Smooth muscle cell (in vitro differentiated cells): Measurements from ENCODE around the gene IGFBP6. TPM values are rescaled to one million over a fixed set of nuclear protein-coding genes. Genes with fewer than 3 reads are reported as not detected.

Experiments used
- DNase-seq: peaks from one replicate; lab custom pipeline; 2025; ENCODE audit not compliant: unreplicated experiment; lab: John Stamatoyannopoulos, UW
- H2AFZ ChIP-seq: fragments of 200-600 bp; sonication (generic); 2 replicates; pipeline ENCODE4 v1.6.0; 2016; ENCODE audit warnings: antibody characterized with exemption, low read depth, mild to moderate bottlenecking
- H3F3A ChIP-seq: fragments of 200-600 bp; sonication (generic); 2 replicates; pipeline ENCODE4 v1.6.0; 2017; ENCODE audit warnings: antibody characterized with exemption, low read depth
- H3K27ac ChIP-seq: fragments of 200-600 bp; sonication (generic); 2 replicates; pipeline ENCODE4 v1.5.1; 2016; ENCODE audit warnings: low read depth, mild to moderate bottlenecking
- H3K27me3 ChIP-seq: fragments of 200-600 bp; sonication (generic); 2 replicates; pipeline ENCODE4 v1.6.1; 2016; ENCODE audit warnings: low read depth, mild to moderate bottlenecking
- H3K36me3 ChIP-seq: fragments of 200-600 bp; sonication (generic); 2 replicates; pipeline ENCODE4 v1.5.1; 2016; ENCODE audit warnings: low read depth
- H3K4me1 ChIP-seq: fragments of 200-600 bp; sonication (generic); 2 replicates; pipeline ENCODE4 v1.5.1; 2016; ENCODE audit warnings: low read depth
- H3K4me2 ChIP-seq: fragments of 200-600 bp; sonication (generic); 2 replicates; pipeline ENCODE4 v1.6.0; 2016; ENCODE audit warnings: mild to moderate bottlenecking
- H3K4me3 ChIP-seq: fragments of 200-600 bp; sonication (generic); 2 replicates; pipeline ENCODE4 v1.5.1; 2016; ENCODE audit warnings: mild to moderate bottlenecking
- H3K79me2 ChIP-seq: fragments of 200-600 bp; sonication (generic); 2 replicates; pipeline ENCODE4 v1.6.0; 2016; ENCODE audit warnings: low read depth, mild to moderate bottlenecking
- H3K9ac ChIP-seq: fragments of 200-600 bp; sonication (generic); 2 replicates; pipeline ENCODE4 v1.6.0; 2016; ENCODE audit warnings: low read depth
- H3K9me3 ChIP-seq: fragments of 200-600 bp; sonication (generic); replicated peaks from 2 replicates; pipeline ENCODE4 v1.5.1; 2016; ENCODE audit warnings: low read depth
- H4K20me1 ChIP-seq: fragments of 200-600 bp; sonication (generic); 2 replicates; pipeline ENCODE4 v1.6.0; 2016; ENCODE audit warnings: low read depth
- CTCF ChIP-seq: fragments of 200-600 bp; sonication (generic); IDR thresholded peaks from 2 replicates; pipeline ENCODE4 v1.5.1; 2017; ENCODE audit warnings: borderline replicate concordance, mild to moderate bottlenecking, antibody characterized with exemption; ENCODE audit not compliant: insufficient read depth, poor library complexity, severe bottlenecking
- WGBS: methylation state at CpG from one replicate; pipeline ENCODE4 v1.1.7; 2016; ENCODE audit warnings: low lambda C conversion rate; 5-methylcytosine and 5-hydroxymethylcytosine counted together
- polyA plus RNA-seq: library from polyadenylated mRNA; unstranded; fragments of >200 nt; fragmentation: Nextera tagmentation; extraction: Ambion mirVana; gene quantifications from 2 replicates; pipeline ENCODE4 v1.2.1, GENCODE V29; 2016
- total RNA-seq: library from RNA; depleted of rRNA; stranded (reverse); fragments of >200 nt; gene quantifications from 2 replicates; pipeline ENCODE4 v1.2.3, GENCODE V29; 2014

IGFBP6 gene
- total and polyA plus RNA-seq, 2 experiments from 2014 or later = 22.6 to 94.4 TPM

DNA sequence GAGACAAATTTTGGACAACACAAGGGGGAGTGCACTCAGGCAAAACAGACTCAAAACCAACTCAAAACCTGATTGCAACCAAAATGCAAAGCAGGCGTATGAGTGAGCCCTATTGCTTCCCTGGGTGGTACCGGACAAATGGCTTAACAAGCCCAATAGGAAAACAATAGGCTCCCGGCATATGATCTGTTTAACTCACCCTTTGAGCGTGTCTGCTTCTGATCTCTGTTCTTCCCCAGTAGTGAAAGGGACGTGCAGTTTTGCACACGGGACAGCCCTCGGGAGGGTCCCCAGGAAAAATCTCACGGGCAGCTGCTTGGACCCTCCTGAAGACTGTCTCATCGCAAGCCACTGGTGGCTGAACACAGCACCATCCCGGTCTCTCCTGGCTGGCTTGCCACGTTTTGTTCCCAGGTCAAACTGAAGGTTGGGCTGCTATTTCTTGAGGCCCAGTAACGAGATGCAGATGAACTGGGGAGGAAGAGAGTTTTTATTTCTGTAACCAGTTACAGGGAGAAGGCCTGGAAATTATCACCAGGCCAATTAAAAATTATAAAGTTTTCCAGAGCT, 15.8 kb downstream of the IGFBP6 start:
- Histone ChIP-seq H4K20me1 (no peaks in the 10 kb centered on the region), H2AFZ (no peak overlapping the region), H3K79me2 (no peaks in the 10 kb centered on the region), H3K4me2 (no peak overlapping the region), H3K4me3 (peak overlapping the region; percentile 10), H3K9ac (no peak overlapping the region), H3F3A (no peaks in the 10 kb centered on the region), H3K36me3 (no peaks in the 10 kb centered on the region), H3K4me1 (no peaks in the 10 kb centered on the region), H3K27ac (no peak overlapping the region), H3K27me3 (no peaks in the 10 kb centered on the region), H3K9me3 (no peaks in the 10 kb centered on the region)
- DNase-seq = no peak
- TF ChIP-seq CTCF = no peak
- 85% methylated on average over 12 of the region's 12 CpGs for WGBS

- no peak overlapping the region for H3K4me3 ChIP-seq
- H4K20me1 ChIP-seq = no peaks in the 10 kb centered on the region
- no peaks in the 10 kb centered on the region for H3K4me1 ChIP-seq
- H2AFZ ChIP-seq = no peak overlapping the region
- H3F3A ChIP-seq = no peaks in the 10 kb centered on the region
- no peaks in the 10 kb centered on the region for H3K9me3 ChIP-seq
- no peaks in the 10 kb centered on the region for H3K36me3 ChIP-seq
- no peak overlapping the region for H3K4me2 ChIP-seq
- no peak overlapping the region for H3K27ac ChIP-seq
- H3K79me2 ChIP-seq = no peaks in the 10 kb centered on the region
- H3K9ac ChIP-seq = no peak overlapping the region
- H3K27me3 ChIP-seq = no peaks in the 10 kb centered on the region
- DNase-seq = no peak
- TF ChIP-seq CTCF = no peak
Measured at GRCh38 chr12:53113951-53114350, 16.5 kb downstream of the IGFBP6 start.

DNA sequence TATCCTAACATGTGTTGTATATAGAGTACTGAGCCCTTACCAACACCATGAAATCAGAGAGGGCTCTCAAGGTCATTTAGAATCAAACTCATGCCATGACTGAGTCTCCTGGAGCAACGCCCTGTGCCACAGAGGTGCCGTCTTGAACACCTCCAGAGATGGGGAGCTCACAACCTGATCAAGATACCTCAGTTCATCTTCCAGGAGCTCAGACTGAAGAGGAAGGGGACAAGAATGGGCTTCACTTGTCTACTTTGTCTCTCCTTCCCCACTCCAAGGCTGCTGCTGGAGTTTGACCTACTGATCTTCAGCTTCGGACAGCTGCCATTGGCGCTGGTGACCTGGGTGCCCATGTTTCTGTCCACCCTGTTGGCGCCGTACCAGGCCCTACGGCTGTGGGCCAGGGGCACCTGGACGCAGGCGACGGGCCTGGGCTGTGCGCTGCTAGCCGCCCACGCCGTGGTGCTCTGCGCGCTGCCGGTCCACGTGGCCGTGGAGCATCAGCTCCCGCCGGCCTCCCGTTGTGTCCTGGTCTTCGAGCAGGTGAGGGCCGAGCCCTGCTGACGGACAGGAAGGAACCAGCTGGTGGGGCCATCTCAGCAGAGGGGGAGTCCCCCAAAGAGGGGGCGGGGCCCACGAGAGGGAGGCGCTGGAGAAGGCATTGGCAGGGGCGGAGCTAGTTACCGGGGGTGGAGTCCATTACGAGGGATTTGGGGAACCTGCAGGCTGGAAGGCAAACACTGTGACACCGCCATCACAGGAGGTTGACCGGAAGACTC, 17.8 kb downstream of the IGFBP6 start:
- Histone ChIP-seq H3K27me3 (no peaks in the 10 kb centered on the region), H3F3A (no peaks in the 10 kb centered on the region), H2AFZ (no peak overlapping the region), H3K4me3 (no peak overlapping the region), H3K4me2 (no peak overlapping the region), H3K79me2 (no peaks in the 10 kb centered on the region), H3K27ac (no peak overlapping the region), H3K4me1 (no peaks in the 10 kb centered on the region), H3K36me3 (no peaks in the 10 kb centered on the region), H3K9me3 (no peaks in the 10 kb centered on the region), H4K20me1 (no peaks in the 10 kb centered on the region), H3K9ac (no peak overlapping the region)
- DNase-seq = no peak
- WGBS = 90% methylated on average over 28 of the region's 33 CpGs
- TF ChIP-seq CTCF = no peak
